Fibroblast of skin of left quadriceps (primary cell): ENCODE measurements around the gene BROX.
"Not testable (repeated sequence)": the region's sequence is repeated elsewhere in the genome, so short reads cannot be mapped to it uniquely, and the experiment has no call there.

ENCODE experiments used
- DNase-seq, 2 experiments: peaks; one replicate each; pipeline ENCODE4 v3.0.0-alpha.2; 2013; ENCODE audit warnings: low read depth in 2 of 2

Gene BROX

GRCh38 chr1:222732216-222733159 is 20.1 kb downstream of the BROX start:
- DNase-seq, result no peak

DNA sequence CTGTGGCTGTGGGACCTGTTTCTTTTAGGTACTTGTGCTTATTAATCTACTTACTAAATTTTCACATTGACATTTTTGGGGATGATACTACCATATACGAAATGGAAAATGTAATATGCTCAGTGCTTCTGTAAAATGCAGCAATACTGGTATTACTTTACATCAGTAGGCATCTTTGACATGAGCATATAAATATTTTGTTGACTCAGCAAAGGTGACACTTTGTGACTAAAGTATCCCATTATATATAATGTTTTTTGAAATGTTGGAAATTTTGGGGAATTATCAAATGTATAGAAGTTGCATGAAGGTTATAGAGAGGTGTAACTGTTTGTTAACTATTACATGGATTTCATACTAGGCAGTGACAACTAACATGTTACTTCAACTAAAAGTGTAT is 22.4 kb downstream of the BROX start:
- DNase-seq, result no peak

GRCh38 chr1:222736470-222736869 is 24.1 kb downstream of the BROX start:
- DNase-seq, result no peak

DNA sequence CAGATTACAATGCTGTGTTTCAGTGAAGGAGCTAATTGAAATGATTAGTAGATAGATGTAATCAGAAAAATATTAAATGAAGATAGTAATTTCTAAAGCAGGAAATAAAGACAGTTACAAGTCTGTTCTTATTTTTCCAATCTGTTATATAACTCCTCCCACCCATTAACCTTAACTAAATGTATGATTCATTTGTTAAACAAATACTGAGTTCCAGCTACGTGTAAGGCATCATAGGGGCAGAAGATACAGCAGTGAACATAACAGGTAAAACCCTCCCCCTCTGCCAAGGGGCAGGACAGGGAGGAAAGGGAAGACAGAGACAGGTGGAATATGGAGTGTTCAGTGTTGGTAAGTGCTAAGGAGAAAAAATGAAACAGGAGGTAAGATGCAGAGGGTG is 24.6 kb downstream of the BROX start, which contains the start of gene FAM177B:
Gene FAM177B (plus strand): TSS at position 231 of the 400 bp plus-strand sequence. CDS start 9,344 bp downstream, outside the sequence.
- no peak for DNase-seq

DNA sequence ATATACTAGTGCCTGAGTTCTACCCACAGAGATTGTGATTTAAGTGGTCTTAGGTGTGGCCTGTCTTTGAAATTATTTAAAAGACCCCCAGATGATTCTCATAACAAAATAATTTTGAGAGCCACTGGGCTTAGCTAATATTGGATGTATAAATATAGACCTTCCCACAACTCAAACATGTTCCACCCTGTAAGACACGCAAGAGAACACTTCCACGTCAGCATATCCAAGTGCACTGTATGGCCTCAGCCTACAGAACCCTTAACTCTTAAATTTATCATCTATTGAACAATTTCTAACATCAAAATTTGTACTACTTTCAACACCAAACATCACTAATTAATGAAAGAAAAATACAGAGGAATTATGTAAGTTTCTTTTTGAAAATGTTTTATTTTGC is 27.1 kb downstream of the BROX start:
- DNase-seq, result no peak

DNA sequence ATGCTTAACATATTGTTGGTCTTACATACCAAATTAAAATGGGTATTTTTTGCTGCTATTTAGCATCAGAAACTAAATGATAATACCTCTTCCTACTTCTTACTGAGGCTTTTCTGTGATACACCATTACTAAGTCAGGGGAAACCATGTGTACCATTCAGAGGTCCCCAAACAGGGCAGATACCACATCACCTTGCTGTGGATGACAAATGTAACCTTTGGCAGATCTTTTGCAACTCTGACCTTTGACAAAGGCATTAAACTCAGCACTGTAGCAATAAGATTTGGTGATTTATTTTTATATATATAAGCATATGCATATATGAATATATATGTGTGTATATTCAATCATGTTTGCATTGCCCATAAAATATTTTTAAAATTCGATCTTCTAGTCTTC is 27.6 kb downstream of the BROX start:
- DNase-seq, result no peak

DNA sequence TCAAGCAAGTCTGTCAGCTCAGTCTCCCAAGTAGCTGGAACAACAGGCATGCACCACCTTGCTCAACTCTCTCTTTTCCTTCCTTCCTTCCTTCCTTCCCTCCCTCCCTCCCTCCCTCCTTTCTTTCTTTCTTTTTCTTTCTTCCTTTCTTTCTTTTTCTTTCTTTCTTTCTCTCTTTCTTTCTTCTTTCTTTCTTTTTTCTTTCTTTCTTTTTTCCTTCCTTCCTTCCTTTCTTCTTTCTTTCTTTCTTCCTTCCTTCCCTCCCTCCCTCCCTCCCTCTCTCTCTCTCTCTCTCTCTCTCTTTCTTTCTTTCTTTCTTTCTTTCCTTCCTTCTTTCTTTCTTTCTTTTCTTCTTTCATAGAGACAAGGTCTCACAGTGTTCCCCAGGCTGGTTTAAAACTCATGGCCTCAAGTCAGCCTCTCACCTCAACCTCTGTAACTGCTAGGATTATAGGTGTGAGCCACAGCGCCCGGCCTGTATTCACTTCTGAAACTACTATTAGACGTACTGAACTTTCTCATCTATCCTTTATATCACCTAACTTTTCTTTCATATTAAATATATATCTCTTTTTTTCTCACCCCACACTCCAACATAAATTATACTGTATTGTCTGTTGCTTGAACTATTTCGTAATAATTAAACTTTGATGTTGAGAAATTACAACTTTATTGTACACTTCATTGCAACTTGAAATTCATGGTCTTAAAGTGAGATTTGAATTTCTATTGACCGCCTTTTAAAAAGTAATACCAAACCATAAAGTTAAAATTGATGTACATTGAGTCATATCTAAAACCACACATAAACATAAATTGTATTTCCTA is 29.5 kb downstream of the BROX start:
- DNase-seq, result not testable (repeated sequence)

DNA sequence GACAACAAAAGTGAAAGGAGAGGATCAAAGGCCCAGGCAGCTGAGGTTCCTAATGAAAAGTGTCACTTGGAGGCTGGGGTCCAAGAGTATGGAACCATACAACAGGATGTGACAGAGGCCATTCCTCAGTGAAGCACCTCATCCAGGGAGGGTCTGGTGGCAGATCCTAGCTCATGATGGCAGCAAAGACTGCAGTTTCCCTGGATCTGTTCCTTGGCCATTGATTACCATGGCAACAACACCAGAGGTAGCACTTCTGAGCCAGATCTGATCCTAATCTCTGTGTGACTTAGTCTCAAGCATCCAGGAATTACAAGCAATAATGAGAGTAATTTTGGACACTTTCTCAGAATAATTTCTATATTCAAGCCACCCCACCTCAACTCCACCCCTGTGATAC is 37.6 kb downstream of the BROX start:
- DNase-seq, result no peak

- no peak for DNase-seq
Observed at GRCh38 chr1:222750651-222751050, 38.3 kb downstream of the BROX start.

DNA sequence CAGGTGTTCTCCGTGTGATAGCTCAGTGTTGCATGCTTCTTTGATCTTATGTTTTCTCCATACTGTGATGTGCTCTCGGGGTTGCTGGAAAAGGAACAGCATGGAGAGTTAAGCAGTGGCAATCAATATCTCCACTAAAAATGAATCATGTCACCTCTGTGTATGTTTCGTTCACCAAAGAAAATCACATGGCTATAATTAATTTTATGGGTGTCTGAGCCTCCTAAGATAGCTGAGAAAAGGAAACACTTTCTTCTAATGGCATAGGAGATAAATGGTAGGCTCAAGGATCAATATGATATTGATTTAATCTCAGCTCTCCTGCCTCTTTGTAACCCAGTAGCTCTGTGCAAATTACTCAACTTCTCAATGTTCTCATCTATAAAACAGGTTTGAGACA is 38.9 kb downstream of the BROX start:
- no peak for DNase-seq

- peak; percentile 64 to 71 for DNase-seq
Observed at GRCh38 chr1:222754366-222755139, 42.2 kb downstream of the BROX start.

- DNase-seq, result no peak
Observed at GRCh38 chr1:222757646-222758268, 45.4 kb downstream of the BROX start.

GRCh38 chr1:222759451-222760035 is 47.2 kb downstream of the BROX start:
- no peak for DNase-seq

GRCh38 chr1:222761083-222761482 is 48.7 kb downstream of the BROX start:
- DNase-seq, result no peak

DNA sequence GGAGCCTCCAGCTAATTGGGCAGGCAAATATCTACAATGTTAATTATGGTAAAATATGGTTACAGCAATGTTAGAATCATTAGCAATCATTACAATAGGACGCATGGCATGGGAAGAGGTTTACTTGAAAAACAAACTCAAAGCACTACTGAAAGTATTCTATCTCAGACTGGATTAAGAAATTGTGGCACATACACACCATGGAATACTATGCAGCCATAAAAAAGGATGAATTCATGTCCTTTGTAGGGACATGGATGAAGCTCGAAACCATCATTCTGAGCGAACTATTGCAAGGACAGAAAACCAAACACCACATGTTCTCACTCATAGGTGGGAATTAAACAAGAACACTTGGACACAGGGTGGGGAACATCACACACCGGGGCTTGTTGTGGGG is 49.8 kb downstream of the BROX start:
- DNase-seq, result not testable (repeated sequence)

- DNase-seq, result no peak
Observed at GRCh38 chr1:222767152-222767571, 54.8 kb downstream of the BROX start.

GRCh38 chr1:222768592-222768991 is 56.2 kb downstream of the BROX start:
- no peak for DNase-seq

GRCh38 chr1:222769181-222769580 is 56.8 kb downstream of the BROX start:
- DNase-seq, result no peak

GRCh38 chr1:222769971-222770620 is 57.7 kb downstream of the BROX start:
- DNase-seq, result no peak

- no peak for DNase-seq
Observed at GRCh38 chr1:222772996-222773379, 60.6 kb downstream of the BROX start.
